GM18499 (cell line): Measurements from ENCODE around the gene RXRA.

Experiments
- ATAC-seq: cut with Tn5 transposase; IDR thresholded peaks from one replicate; pipeline ENCODE4 v1.9.1; 2021; ENCODE audit warnings: moderate number of reproducible peaks; ENCODE audit not compliant: insufficient read depth, unreplicated experiment

The RXRA gene

GRCh38 chr9:134438195-134438788, 112.0 kb downstream of the RXRA start:
- ATAC-seq = no peak

GRCh38 chr9:134439368-134439784, 113.1 kb downstream of the RXRA start:
- ATAC-seq = no peak

- ATAC-seq = no peak
Observed at GRCh38 chr9:134440636-134441226, 114.5 kb downstream of the RXRA start.

GRCh38 chr9:134441227-134442084, 115.2 kb downstream of the RXRA start:
- no peak for ATAC-seq

GRCh38 chr9:134442085-134442474, 115.8 kb downstream of the RXRA start:
- ATAC-seq = no peak

GRCh38 chr9:134442486-134443173, 116.4 kb downstream of the RXRA start:
- no peak for ATAC-seq

GRCh38 chr9:134443174-134444037, 117.2 kb downstream of the RXRA start:
- no peak for ATAC-seq

GRCh38 chr9:134444038-134444315, 117.7 kb downstream of the RXRA start:
- no peak for ATAC-seq

GRCh38 chr9:134445000-134445399, 118.7 kb downstream of the RXRA start:
- ATAC-seq = no peak

- ATAC-seq = no peak
Observed at GRCh38 chr9:134449180-134449916, 123.1 kb downstream of the RXRA start.

- no peak for ATAC-seq
Observed at GRCh38 chr9:134451700-134452458, 125.6 kb downstream of the RXRA start.

GRCh38 chr9:134452728-134453127, 126.5 kb downstream of the RXRA start:
- ATAC-seq = no peak

GRCh38 chr9:134453776-134454475, 127.7 kb downstream of the RXRA start:
- ATAC-seq = no peak

GRCh38 chr9:134454476-134454857, 128.2 kb downstream of the RXRA start:
- no peak for ATAC-seq

- ATAC-seq = no peak
Observed at GRCh38 chr9:134455021-134455471, 128.8 kb downstream of the RXRA start.

- no peak for ATAC-seq
Observed at GRCh38 chr9:134455537-134455933, 129.3 kb downstream of the RXRA start.

GRCh38 chr9:134455934-134456755, 129.9 kb downstream of the RXRA start:
- no peak for ATAC-seq
